Upper lobe of left lung (tissue), 4 donors: ENCODE measurements around the gene GASK1B.

ENCODE experiments used
- CTCF ChIP-seq, 6 experiments: fragments of 450-650 bp in 4 of 6; fragments of 200-600 bp in 2 of 6; sonication (generic) in 2 of 6; IDR thresholded peaks; one replicate each; pipeline ENCODE4 v1.5.1; 2016 to 2019; ENCODE audit warnings: antibody characterized with exemption in 6 of 6
- EP300 ChIP-seq, 4 donors: sonication (generic); formaldehyde crosslinking; IDR thresholded peaks; one replicate each; pipeline ENCODE4 v1.5.1; 2017; ENCODE audit warnings: antibody characterized with exemption in 4 of 4, control low read depth in 2 of 4
- POLR2A ChIP-seq, 4 donors: fragments of 450-650 bp; IDR thresholded peaks; one replicate each; pipeline ENCODE4 v1.5.1; 2016 to 2017; ENCODE audit warnings: antibody characterized with exemption in 4 of 4, mild to moderate bottlenecking in 2 of 4

GRCh38 chr4:158159718-158160094 lies 13.1 kb downstream of the GASK1B start:
- TF ChIP-seq CTCF (IDR thresholded peaks at IDR 0.05) (no peak), POLR2A (IDR thresholded peaks at IDR 0.05) (no peak), EP300 (IDR thresholded peaks at IDR 0.05) (no peak)
